Neural cell (in vitro differentiated cells): ENCODE measurements around the gene LAPTM5.

ENCODE experiments used
- CTCF ChIP-seq: fragments of 450-650 bp; IDR thresholded peaks from 2 replicates; pipeline ENCODE4 v1.5.1; 2014; ENCODE audit warnings: antibody characterized with exemption, mild to moderate bottlenecking, moderate library complexity; ENCODE audit not compliant: poor library complexity, severe bottlenecking
- EP300 ChIP-seq: fragments of 450-650 bp; conservative IDR thresholded peaks from 2 replicates; pipeline ENCODE4 v1.6.1; 2014; ENCODE audit warnings: antibody characterized with exemption, mild to moderate bottlenecking, moderate library complexity; ENCODE audit not compliant: poor library complexity, severe bottlenecking
- EZH2 ChIP-seq: fragments of 200-600, 300-800 bp; shearing (Covaris generic), sonication (generic); IDR thresholded peaks from 2 replicates; pipeline ENCODE4 v1.6.1; 2014; ENCODE audit warnings: antibody characterized with exemption, low read length, borderline replicate concordance, mild to moderate bottlenecking; ENCODE audit not compliant: insufficient read depth, poor library complexity, severe bottlenecking
- MXI1 ChIP-seq: fragments of 450-650 bp; conservative IDR thresholded peaks from 2 replicates; pipeline ENCODE4 v1.6.1; 2014; ENCODE audit warnings: antibody characterized with exemption, mild to moderate bottlenecking; ENCODE audit not compliant: poor library complexity, severe bottlenecking
- POLR2AphosphoS5 ChIP-seq: IDR thresholded peaks from 2 replicates; pipeline ENCODE4 v1.6.1; 2012
- RAD21 ChIP-seq: fragments of 450-650 bp; conservative IDR thresholded peaks from 2 replicates; pipeline ENCODE4 v1.6.1; 2014; ENCODE audit warnings: antibody characterized with exemption, mild to moderate bottlenecking, moderate library complexity
- REST ChIP-seq: IDR thresholded peaks from 2 replicates; pipeline ENCODE4 v1.6.1; 2012; ENCODE audit warnings: borderline replicate concordance
- SMC3 ChIP-seq: fragments of 450-650 bp; conservative IDR thresholded peaks from 2 replicates; pipeline ENCODE4 v1.6.1; 2014; ENCODE audit warnings: antibody characterized with exemption, mild to moderate bottlenecking, moderate library complexity; ENCODE audit not compliant: poor library complexity
- TAF1 ChIP-seq: IDR thresholded peaks from 2 replicates; pipeline ENCODE4 v1.6.1; 2012; ENCODE audit warnings: low read depth

GRCh38 chr1:30768830-30769718 lies 11.5 kb upstream of the LAPTM5 start:
- TF ChIP-seq CTCF (no peak), SMC3 (no peak), TAF1 (no peak), RAD21 (no peak), EZH2 (no peak), REST (no peak), EP300 (no peak), POLR2AphosphoS5 (no peak), MXI1 (no peak)
